HCT116 (cell line): Measurements from ENCODE around the gene PIGQ.

Experiments used
- CEBPB ChIP-seq: IDR thresholded peaks from 2 replicates; pipeline ENCODE4 v1.6.1; 2012; ENCODE audit warnings: low read depth
- EGR1 ChIP-seq: IDR thresholded peaks from 2 replicates; pipeline ENCODE4 v1.6.1; 2012; ENCODE audit warnings: low read depth
- EZH2phosphoT487 ChIP-seq: fragments of 200-600 bp; IDR thresholded peaks from 2 replicates; pipeline ENCODE4 v1.6.1; 2018; ENCODE audit warnings: antibody characterized with exemption, borderline replicate concordance
- POLR2A ChIP-seq: IDR thresholded peaks from 2 replicates; pipeline ENCODE4 v1.7.0; 2011; ENCODE audit warnings: borderline replicate concordance; ENCODE audit not compliant: insufficient read depth, insufficient read length; ENCODE audit errors: extremely low read depth
- RAD21 ChIP-seq: IDR thresholded peaks from 2 replicates; pipeline ENCODE4 v1.6.1; 2012; ENCODE audit warnings: low read depth, mild to moderate bottlenecking
- ZNF274 ChIP-seq: fragments of 200-500 bp; sonication (Bioruptor generic); IDR thresholded peaks from 2 replicates; pipeline ENCODE4 v1.6.1; 2014; ENCODE audit warnings: mild to moderate bottlenecking, low read depth, low read length, inconsistent platforms
- TF ChIP-seq, protein P1 (sequence below), 3 experiments: fragments of 200-600 bp in 1 of 3; sonication (generic) in 1 of 3; IDR thresholded peaks in 2 of 3; conservative IDR thresholded peaks in 1 of 3; 2 replicates each; pipeline ENCODE4 v1.5.1; 2012 to 2017; ENCODE audit warnings: low read depth in 2 of 3, low read length in 2 of 3, antibody characterized with exemption in 1 of 3, borderline replicate concordance in 1 of 3, control low read depth in 1 of 3, mild to moderate bottlenecking in 1 of 3, mixed read lengths in 1 of 3, mixed run types in 1 of 3, moderate library complexity in 1 of 3; ENCODE audit not compliant: insufficient read depth in 1 of 3

DNA sequence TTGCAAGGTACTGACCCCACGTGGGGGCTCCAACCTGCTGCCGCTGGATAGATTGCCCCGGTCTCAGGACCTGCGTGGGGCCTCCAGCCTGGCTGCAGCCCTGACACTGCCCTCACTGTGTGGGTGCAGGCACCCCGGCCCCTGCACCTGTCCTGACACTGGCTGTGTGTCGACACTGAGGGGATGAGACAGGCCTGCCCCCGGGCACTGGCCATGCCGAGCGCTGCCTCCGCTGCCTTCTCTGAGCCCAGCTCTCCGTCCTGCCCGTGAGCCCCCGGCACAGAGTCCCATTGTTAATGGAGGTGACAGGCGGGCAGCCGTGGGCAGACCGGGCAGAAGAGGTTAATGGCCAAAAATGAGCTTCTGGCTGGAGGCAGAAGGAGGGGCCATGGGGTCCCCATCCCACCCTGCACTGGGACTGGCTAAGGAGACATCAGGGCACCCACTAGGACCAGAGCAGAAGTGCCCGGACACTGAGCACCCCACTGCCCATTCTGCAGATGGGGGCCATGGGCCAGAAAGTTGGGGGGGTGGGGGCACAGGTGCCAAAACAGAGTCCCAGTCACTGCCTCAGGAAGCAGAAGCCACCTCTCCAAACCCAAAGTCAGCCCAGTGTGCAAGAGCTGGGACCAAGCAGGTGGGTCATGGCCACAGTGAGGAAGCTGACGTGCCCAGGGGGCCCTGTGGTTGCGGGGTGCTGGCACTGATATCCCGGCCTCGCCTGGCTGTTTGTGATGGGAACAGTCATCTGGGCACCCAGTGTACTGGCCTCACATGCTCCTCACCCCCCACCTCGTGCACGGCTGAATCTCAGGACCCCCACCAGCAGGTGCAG, 12.1 kb upstream of the PIGQ start:
- TF ChIP-seq RAD21 (no peak), CEBPB (no peak), POLR2A (no peak), EGR1 (no peak), ZNF274 (no peak), EZH2phosphoT487 (no peak)
- TF ChIP-seq, protein P1, sequence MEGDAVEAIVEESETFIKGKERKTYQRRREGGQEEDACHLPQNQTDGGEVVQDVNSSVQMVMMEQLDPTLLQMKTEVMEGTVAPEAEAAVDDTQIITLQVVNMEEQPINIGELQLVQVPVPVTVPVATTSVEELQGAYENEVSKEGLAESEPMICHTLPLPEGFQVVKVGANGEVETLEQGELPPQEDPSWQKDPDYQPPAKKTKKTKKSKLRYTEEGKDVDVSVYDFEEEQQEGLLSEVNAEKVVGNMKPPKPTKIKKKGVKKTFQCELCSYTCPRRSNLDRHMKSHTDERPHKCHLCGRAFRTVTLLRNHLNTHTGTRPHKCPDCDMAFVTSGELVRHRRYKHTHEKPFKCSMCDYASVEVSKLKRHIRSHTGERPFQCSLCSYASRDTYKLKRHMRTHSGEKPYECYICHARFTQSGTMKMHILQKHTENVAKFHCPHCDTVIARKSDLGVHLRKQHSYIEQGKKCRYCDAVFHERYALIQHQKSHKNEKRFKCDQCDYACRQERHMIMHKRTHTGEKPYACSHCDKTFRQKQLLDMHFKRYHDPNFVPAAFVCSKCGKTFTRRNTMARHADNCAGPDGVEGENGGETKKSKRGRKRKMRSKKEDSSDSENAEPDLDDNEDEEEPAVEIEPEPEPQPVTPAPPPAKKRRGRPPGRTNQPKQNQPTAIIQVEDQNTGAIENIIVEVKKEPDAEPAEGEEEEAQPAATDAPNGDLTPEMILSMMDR (IDR thresholded peaks at IDR 0.05 in 2 of 3, conservative IDR thresholded peaks at IDR 0.05 in 1 of 3; ENCODE audit: borderline replicate concordance in 1 of 3, insufficient read depth in 1 of 3, low read depth in 2 of 3, low read length in 2 of 3) = no peak
